Measurements from ENCODE around the gene CACNA1C. TPM values are rescaled to one million over a fixed set of nuclear protein-coding genes. Genes with fewer than 3 reads are reported as not detected.

CACNA1C gene
- total and polyA plus RNA-seq, 10 of the 15 experiments (the other 5 are each of a cell fraction or from before 2014, with no cell fraction given): under 0.01 to 0.15 (median 0.09) TPM; not detected in 5

DNA sequence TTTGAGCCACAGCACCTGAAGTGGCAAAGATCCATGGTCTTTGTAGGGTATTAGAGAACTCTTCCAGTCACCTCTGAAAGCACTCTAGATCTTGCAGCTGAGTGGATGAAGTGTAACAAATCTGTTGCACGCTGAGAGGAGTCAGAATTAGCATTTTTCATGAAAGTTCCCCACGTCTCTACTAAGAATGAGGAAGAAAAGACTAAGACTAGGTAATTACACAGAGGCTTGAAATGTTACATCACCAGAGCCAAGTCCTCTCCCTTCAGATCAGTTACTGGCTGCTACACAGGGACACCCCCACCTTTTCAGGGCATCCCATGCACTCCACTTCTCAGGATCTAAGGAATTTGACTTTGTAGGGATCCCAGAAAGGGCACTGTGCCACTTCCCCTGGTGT is 643.3 kb downstream of the CACNA1C start:
- no peak overlapping the region for H3K27ac ChIP-seq (ENCODE audit: control insufficient read depth, insufficient read depth)
- no peak for TF ChIP-seq NR2F1 (conservative IDR thresholded peaks at IDR 0.05)
- no peak for TF ChIP-seq CBFB (IDR thresholded peaks at IDR 0.05; ENCODE audit: low read depth)
- TF ChIP-seq, protein P1, sequence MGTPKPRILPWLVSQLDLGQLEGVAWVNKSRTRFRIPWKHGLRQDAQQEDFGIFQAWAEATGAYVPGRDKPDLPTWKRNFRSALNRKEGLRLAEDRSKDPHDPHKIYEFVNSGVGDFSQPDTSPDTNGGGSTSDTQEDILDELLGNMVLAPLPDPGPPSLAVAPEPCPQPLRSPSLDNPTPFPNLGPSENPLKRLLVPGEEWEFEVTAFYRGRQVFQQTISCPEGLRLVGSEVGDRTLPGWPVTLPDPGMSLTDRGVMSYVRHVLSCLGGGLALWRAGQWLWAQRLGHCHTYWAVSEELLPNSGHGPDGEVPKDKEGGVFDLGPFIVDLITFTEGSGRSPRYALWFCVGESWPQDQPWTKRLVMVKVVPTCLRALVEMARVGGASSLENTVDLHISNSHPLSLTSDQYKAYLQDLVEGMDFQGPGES (IDR thresholded peaks at IDR 0.05): no peak
- no peak for TF ChIP-seq YY1 (IDR thresholded peaks at IDR 0.05; ENCODE audit: low read depth, low read length)
- TF ChIP-seq ZZZ3 (IDR thresholded peaks at IDR 0.05; ENCODE audit: control insufficient read depth, insufficient read length, low read depth): no peak
- no peak for TF ChIP-seq NRF1 (conservative IDR thresholded peaks at IDR 0.05; ENCODE audit: low read depth, low read length)
- no peak for TF ChIP-seq TCF7 (IDR thresholded peaks at IDR 0.05; ENCODE audit: borderline replicate concordance)
- TF ChIP-seq FOXM1 (IDR thresholded peaks at IDR 0.05; ENCODE audit: low read depth, low read length): no peak
- TF ChIP-seq BRCA1 (IDR thresholded peaks at IDR 0.05; ENCODE audit: low read depth, low read length): no peak
- no peak for TF ChIP-seq IKZF1 (conservative IDR thresholded peaks at IDR 0.05)
- no peak for TF ChIP-seq POU2F2 (IDR thresholded peaks at IDR 0.05; ENCODE audit: borderline replicate concordance, low read depth, low read length)
- TF ChIP-seq, protein P2, sequence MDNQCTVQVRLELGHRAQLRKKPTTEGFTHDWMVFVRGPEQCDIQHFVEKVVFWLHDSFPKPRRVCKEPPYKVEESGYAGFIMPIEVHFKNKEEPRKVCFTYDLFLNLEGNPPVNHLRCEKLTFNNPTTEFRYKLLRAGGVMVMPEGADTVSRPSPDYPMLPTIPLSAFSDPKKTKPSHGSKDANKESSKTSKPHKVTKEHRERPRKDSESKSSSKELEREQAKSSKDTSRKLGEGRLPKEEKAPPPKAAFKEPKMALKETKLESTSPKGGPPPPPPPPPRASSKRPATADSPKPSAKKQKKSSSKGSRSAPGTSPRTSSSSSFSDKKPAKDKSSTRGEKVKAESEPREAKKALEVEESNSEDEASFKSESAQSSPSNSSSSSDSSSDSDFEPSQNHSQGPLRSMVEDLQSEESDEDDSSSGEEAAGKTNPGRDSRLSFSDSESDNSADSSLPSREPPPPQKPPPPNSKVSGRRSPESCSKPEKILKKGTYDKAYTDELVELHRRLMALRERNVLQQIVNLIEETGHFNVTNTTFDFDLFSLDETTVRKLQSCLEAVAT (IDR thresholded peaks at IDR 0.05): no peak
- TF ChIP-seq TARDBP (IDR thresholded peaks at IDR 0.05; ENCODE audit: borderline replicate concordance): no peak
- intact Hi-C loops (cut with micrococcal nuclease; ENCODE audit: unreplicated experiment): no loop called here
- H3K36me3 ChIP-seq (ENCODE audit: control insufficient read depth in 2 of 2, insufficient read depth in 2 of 2, low read length in 1 of 2): no peaks in the 10 kb centered on the region
- H3K4me2 ChIP-seq (ENCODE audit: control insufficient read depth, insufficient read depth): no peak overlapping the region
- H3K27me3 ChIP-seq (replicated peaks in 1 of 2; ENCODE audit: control insufficient read depth in 2 of 2, insufficient read depth in 2 of 2, low read length in 1 of 2): no peaks in the 10 kb centered on the region; a peak in 3 of 4 replicates
- DNase-seq (ENCODE audit: low read depth, low spot score) (no peak), FAIRE-seq (no peak), ATAC-seq (no peak)
- in situ Hi-C loops (cut with MboI): no loop called here
- RAD21 ChIA-PET (ENCODE audit: unreplicated experiment): no interaction called here
- peaks cover 7% of the 10 kb centered on the region for H3K4me1 ChIP-seq (ENCODE audit: control insufficient read depth, insufficient read depth, low read length)
- BruUV-seq (replicated peaks): no TSS peak
- no peaks in the 10 kb centered on the region for H4K20me1 ChIP-seq (ENCODE audit: control insufficient read depth, insufficient read depth)
- POLR2A ChIA-PET: interaction anchor here (0.6 kb wide), 1 partner anchor 342 kb away, joined by 3 read pairs; no protein-coding TSS in a partner anchor
- SMC1A ChIA-PET (ENCODE audit: uncharacterized antibody, unreplicated experiment): no interaction called here
- H3K79me2 ChIP-seq (ENCODE audit: control insufficient read depth, insufficient read depth, low read length): no peaks in the 10 kb centered on the region
- H3K9ac ChIP-seq (ENCODE audit: control insufficient read depth, insufficient read depth, low read length): no peak overlapping the region
- CTCF ChIA-PET: no interaction called here
- no peak overlapping the region for H2AFZ ChIP-seq (ENCODE audit: control insufficient read depth, low read depth, low read length)
- H3K4me3 ChIP-seq: no peak overlapping the region
- WGBS (ENCODE audit: insufficient coverage, insufficient replicate concordance, low lambda C conversion rate, missing lambda C conversion rate): 0% methylated on average over 2 of the region's 2 CpGs
- no peaks in the 10 kb centered on the region; the same call in 2 of the 3 replicates for H3K9me3 ChIP-seq (replicated peaks; ENCODE audit: control insufficient read depth, insufficient read depth, low read length)

All from GM12878 (cell line).